M059J (cell line): ENCODE data around the gene ZNF628. TPM values are rescaled to one million over a fixed set of nuclear protein-coding genes. Genes with fewer than 3 reads are reported as not detected.

ENCODE experiments used
- DNase-seq: peaks from one replicate; pipeline ENCODE4 v3.0.0-alpha.2; 2012; ENCODE audit warnings: low read depth
- total RNA-seq: library from RNA; depleted of rRNA; stranded (reverse); fragments of >200 nt; shearing (Covaris generic); gene quantifications from 2 replicates; pipeline ENCODE4 v1.2.3, GENCODE V29; 2014

The ZNF628 gene
- total RNA-seq, 1 experiment from 2014 or later: 8.8 TPM

DNA sequence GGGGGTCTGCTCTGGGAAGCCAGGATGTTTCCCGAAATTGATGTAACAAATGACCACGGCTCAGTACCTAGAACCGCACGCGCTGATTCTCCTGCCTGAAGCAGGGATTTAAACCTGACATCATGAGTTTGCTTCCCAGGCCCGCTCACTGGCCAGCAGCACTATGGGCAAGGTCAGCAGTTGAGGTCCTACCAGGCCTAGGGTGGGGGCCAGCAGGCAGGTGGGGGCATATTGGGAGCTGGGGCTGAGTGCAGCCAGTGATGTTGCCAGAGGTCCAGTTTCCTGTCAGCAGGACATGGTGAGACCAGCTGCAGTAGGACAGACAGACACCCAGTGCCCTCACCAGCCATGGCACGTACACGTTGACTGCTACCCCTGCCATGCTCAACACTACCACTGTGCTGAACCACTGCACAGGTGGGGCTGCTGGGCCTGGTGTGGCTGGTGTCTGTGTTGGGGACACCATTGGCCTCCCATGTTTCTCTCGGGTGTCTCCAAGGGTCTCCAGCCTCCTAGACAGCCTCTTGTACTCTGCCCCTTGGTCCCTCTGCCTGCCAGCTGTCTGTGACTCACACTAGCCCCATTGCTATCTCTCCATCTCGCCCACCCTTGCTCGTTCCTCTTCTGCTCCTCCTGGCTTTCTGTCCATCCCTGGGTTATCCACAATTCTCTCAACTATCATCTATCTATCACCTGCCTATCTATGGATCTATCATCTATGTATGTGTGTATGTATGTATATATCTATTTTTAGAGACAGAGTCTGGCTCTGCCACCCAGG, 10.8 kb upstream of the ZNF628 start:
- DNase-seq: no peak

DNA sequence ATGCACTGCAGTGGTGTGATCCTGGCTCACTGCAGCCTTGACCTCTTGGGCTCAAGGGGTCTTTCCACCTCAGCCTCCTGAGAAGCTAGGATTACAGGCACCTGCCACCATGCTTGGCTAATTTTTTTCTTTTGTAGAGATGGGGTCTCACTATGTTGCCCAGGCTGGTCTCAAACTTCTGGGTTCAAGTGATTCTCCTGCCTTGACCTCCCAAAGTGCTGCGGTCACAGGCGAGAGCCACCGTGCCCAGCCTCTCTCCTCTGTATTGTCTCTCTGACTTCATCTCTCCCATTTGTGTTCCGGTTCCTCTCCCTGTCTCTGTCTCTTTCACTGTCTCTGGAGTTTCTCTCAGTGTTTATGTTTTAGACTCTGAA, 10.2 kb upstream of the ZNF628 start:
- no peak for DNase-seq

DNA sequence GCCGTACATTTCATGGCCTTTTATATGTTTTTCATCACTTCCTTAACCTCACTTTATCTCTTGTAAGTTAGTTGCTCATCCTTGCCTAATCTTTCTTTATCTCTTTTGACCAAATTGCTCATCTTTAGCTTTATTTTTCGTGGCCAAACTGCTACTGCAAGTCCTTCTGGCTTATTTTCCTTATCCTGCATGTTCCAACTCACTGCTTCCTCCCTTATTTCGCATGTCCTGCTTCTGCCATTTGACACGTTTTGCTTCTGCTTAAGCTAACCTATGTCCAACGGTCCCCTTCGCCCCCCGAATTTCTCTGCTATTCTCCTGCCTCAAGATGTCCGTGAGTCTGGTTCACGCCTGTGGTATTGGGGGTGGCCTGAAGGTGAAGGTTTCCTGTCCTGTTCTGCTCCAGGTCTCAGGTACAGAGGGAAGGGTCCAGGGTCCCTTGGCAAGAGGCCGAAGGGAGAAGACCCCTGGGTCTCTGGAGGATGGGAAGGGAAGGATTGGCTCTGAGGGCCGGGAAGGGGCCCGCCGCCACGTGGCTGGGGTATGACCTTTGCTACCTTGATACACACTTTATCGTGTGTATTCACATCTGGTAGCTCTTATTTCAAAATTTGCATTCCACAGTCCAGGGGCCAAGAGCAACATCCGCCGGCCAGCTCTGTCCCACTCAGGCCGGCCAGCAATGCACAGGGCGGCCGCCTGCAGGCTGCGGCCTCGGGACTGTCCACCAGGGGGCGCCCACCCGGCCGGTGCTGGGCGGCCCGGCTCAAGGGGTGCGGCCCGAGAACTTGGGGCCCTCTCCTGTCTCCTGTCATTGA, 9.0 kb upstream of the ZNF628 start:
- DNase-seq: peak; percentile 58

DNA sequence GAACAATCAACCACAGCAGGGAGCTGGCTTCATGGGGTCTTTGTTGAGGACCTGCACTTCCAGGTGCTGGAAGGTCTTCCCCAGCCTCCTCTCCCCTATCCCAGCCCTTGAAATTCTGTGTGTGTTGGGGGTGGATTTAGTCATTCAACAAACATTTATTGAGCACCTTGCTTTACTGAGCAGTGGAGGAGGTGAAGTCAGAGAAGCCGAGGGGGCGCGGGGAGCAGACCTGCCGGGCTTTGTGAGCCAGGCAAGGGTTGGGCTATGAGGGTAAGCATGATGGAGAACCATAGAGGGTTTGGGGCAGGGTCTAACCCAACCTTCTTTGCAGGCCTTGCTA, 8.4 kb upstream of the ZNF628 start:
- DNase-seq: no peak

DNA sequence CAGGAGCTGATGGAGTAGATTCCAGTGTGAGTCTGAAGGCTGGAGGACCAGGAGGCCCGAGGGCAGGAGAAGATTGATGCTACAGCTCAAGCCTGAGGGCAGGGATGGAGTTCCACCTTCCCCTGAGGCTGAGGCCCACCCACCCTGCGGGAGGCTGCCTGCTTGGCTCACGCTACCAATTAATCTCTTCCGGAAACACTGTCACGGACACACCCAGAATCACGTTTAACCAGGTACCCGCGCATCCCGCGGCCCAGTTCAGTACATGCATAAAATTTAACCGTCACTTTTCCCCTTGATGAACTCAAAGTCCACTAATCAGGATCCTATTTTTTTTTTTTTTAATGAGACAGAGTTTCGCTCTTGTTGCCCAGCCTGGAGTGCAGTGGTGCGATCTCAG, 5.2 kb upstream of the ZNF628 start:
- DNase-seq: no peak

DNA sequence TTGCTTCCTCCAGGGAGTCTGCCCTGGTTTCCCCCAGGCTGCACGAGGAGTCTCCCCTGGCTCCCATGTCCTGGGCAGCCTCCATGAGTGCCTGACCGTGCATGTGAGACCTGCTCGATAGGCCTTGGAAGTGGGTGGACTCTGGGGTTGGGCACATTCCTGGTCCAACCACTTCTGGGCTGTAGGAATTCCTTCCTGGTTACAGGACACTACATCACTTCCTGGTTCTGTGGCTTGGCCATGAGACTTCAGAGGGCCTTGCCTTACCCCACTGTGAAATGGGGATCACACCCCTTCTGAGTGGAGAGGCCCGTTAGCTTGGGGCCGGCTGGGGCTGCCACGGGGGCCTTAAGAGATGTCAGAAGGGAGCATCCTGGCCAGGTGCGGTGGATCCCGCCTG, 4.0 kb upstream of the ZNF628 start:
- peak; percentile 89 for DNase-seq

DNA sequence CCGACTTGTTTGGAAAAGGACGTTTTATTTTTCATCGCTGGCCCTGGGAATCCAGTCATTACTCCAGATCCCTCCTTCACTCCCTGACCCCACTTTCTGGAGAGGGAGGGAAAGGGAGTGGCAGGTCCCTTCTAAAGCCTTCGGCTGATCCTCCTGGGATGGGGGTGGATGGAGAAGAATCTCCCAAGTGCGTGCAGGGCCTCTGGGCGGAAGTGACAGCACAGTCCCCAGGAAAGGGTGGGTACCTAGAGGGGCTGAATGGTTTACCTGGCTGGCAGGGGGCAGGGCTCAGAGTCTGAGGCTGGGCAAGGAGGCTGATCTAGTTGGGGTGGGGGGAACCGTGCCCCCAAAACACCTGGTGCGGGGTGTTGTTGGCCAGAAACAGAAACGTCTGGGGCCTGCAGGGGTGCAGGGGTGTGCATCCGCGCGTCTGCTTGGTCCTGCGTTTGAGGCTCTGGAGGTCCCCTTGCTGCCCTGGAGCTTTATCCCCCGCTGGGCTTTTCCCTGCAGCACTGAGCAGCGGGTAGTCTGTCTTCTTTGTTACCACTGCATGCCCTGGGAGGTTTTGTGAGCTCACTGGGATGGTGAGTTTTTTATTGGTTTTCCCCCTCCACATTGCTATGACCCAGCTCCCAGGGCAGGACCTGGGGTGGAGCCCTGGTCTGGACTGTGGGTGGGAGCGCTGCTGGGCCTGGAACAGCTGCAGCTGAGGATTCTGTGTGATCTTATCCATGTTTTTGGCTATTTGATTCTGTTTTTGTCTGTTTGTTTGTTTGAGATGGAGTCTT, 3.0 kb upstream of the ZNF628 start:
- DNase-seq: peak; percentile 86

DNA sequence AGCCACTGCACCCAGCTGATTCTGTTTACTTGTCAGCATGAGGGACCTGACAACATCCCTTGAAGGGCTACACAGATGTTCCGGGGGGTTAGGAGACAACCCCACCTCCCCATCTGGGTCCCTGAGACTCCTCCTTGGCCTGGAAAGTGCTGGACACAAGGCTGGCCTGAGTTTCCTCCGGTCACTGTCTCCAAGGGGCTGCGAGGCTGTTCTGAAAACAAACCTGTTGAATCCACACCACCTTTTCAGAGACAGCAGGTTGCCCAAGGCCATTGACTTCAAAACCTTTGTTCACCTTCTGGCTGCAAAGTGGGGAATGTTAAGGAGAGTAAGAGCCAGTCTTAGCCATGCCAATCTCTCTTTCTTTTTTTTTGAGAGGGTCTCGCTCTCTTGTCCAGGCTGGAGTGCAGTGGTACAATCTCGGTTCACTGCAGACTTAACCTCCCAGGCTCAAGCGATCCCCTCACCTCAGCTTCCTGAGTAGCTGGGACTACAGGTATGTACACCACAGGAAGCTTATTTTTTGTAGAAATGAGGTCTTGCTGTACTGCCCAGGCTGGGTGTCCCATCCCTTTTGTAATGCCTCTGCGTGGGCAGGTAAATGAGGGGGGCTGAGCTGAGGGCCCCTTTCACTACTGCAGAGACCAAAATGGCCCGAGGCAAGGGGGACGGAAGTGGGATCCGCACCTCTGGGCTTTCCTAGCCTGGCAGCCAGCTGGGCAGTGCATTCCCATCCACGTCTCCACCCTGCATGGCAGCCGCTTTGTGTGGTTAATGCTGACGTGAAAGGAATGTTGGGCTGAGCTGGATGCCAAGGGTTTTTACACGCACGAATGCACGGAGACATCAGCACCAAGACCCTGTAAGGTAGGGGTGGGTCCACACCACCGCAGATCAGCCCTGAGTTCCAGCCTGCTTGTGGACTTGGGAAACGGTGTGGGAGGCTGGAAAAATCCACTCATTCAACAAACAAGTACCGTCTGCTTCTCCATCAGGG, 1.9 kb upstream of the ZNF628 start:
- peak; percentile 96 for DNase-seq

DNA sequence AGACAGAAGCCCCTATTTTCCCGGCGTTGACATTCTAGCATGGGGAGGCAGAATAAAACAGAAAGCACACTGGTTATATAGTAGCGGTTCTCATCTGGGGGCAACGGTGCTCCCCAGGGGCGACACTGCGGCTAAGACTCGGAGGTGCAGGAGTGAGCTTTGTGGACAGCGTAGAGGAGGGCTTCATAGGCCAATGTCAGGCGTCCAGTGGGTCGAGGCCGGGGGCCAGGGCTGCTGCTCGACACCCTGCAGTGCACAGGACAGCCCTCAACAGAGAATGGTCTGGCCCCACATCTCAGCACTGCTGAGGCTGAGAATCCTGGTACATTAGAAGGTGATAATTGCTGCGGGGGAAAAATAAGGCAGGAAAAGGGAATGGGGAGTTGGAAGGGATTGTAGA, 1.5 kb downstream of the ZNF628 start:
- no peak for DNase-seq

DNA sequence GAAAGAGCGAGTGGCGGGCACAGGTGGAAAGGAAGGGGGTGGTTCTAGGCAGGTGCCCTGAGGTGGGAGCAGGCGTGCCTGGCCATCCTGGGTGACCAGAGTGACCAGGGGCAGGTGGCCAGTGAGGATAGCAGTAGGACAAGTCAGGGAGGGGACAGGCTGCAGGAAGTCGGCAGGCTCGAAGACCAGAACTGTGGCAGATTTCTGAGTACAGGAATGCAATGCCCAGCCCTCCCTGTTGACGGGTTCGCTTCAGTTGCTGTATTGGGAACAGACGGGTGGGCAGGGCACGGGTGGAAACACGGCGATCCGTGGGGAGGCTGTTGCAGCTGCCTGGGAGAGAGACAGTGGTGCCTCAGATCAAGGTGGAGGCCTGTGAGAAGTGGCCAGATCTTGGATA, 1.9 kb downstream of the ZNF628 start:
- no peak for DNase-seq

DNA sequence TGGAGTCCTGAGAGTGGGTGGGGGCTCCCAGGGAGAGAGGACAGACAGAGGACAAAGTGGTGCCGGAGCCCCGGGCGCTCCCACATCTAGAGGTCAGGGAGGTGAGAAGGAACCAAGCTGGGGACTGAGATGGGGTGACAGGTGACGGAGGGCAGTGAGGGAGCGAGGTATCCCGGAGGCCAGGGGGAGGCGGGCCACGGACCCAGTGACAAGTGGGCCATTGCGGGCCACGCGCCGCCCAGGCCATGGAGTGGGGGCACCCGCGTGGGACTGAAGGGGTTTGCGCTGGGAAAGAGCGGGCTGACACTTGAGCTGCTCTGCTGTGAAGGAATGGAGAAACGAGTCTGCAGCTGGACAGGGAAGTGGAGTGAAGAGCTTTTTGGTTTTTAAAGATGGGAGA, 2.6 kb downstream of the ZNF628 start:
- no peak for DNase-seq

DNA sequence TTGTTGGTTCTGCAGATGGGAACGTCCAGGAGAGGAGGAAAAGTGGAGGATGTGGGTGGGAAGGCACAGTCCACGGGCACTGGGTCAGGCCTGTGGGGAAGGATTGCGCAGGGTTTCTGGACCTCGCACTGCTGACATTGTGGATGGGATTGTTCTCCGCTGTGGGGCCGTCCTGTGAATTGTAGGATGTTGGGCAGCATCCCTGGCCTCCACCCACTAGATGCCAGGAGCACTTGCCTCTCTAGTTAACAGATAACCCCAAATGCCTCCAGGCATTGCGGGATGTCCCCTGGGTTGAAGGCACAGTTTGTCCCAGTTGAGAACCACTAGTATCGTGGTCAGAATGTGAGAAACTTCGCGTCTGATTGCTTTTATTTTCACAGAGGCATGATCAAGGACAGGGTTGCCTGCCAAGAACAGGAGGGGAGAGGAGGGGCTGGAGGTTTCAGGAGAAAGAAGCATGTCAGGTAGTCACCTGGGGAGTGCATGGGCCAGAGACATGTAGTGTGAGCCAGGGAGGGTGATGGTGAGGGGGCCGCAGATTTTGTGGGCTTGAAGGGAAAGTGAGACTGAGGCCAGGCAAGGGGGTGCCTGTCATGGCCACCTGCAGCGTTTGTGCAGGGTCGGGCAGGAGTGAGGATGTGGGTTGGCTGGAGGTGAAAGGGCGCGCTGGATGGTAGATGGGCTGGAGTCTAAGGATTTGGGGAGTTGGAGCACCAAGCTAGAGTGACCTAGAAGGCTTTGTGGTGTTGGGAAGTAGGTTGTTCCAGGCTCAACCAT, 3.2 kb downstream of the ZNF628 start:
- DNase-seq: no peak

DNA sequence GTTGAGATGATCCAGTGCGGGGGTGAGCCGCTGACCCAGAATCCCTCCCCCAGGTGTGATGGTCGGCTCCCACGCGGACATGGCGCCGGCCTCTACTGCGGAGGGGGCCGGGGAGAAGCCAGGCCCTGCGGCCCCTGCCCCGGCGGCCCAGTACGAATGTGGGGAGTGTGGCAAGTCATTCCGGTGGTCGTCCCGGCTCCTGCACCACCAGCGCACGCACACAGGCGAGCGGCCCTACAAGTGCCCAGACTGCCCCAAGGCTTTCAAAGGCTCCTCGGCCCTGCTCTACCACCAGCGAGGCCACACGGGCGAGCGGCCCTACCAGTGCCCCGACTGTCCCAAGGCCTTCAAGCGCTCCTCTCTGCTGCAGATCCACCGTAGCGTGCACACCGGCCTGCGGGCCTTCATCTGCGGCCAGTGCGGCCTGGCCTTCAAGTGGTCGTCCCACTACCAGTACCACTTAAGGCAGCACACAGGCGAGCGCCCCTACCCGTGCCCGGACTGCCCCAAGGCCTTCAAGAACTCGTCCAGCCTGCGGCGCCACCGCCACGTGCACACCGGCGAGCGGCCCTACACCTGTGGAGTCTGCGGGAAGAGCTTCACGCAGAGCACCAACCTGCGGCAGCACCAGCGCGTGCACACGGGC, 4.9 kb downstream of the ZNF628 start:
- DNase-seq: no peak

DNA sequence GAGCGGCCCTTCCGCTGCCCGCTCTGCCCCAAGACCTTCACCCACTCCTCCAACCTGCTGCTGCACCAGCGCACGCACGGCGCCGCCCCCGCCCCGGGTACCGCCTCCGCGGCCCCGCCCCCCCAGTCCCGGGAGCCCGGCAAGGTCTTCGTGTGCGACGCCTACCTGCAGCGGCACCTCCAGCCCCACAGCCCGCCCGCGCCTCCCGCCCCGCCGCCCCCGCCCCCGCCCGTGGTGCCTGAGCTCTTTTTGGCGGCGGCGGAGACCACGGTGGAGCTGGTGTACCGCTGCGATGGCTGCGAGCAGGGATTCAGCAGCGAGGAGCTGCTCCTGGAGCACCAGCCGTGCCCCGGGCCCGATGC, 5.4 kb downstream of the ZNF628 start:
- no peak for DNase-seq

DNA sequence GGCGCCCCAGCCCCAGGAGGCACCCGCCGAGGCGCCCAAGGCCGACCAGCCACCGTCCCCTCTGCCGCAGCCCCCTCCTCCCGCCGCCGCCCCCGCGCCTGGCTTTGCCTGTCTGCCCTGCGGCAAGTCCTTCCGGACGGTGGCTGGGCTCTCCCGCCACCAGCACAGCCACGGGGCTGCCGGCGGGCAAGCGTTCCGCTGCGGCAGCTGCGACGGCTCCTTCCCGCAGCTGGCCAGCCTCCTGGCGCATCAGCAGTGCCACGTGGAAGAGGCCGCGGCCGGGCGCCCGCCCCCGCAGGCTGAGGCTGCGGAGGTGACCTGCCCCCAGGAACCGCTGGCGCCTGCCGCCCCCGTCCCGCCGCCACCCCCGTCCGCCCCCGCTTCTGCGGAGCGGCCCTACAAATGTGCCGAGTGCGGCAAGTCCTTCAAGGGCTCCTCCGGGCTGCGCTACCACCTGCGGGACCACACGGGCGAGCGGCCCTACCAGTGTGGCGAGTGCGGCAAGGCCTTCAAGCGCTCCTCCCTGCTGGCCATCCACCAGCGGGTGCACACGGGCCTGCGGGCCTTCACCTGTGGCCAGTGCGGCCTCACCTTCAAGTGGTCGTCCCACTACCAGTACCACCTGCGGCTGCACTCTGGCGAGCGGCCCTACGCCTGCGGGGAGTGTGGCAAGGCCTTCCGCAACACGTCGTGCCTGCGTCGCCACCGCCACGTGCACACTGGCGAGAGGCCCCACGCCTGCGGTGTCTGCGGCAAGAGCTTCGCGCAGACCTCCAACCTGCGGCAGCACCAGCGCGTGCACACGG, 5.9 kb downstream of the ZNF628 start:
- no peak for DNase-seq

DNA sequence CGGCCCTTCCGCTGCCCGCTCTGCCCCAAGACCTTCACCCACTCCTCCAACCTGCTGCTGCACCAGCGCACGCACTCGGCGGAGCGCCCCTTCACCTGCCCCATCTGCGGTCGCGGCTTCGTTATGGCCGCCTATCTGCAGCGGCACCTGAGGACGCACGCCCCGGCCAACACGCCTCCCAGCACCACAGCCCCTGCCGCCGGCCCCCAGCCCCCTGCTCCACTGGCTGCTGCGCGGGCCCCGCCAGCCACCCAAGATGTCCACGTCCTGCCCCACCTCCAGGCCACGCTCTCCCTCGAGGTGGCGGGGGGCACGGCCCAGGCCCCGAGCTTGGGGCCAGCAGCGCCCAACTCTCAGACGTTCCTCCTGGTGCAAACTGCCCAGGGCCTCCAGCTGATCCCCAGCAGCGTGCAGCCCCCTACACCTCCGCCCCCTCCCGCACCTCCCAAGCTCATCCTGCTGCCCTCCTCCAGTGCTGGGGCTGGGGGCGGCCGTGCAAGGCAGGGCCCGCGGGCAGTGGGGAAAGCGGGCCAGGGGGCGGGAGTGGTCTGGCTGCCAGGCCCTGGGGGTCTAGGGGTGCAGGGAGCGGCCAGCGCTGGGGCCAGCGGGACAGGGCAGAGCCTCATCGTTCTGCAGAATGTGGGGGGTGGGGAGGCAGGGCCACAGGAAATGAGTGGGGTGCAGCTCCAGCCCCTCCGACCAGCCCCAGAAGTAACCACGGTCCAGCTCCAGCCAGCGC, 6.7 kb downstream of the ZNF628 start:
- DNase-seq: no peak

DNA sequence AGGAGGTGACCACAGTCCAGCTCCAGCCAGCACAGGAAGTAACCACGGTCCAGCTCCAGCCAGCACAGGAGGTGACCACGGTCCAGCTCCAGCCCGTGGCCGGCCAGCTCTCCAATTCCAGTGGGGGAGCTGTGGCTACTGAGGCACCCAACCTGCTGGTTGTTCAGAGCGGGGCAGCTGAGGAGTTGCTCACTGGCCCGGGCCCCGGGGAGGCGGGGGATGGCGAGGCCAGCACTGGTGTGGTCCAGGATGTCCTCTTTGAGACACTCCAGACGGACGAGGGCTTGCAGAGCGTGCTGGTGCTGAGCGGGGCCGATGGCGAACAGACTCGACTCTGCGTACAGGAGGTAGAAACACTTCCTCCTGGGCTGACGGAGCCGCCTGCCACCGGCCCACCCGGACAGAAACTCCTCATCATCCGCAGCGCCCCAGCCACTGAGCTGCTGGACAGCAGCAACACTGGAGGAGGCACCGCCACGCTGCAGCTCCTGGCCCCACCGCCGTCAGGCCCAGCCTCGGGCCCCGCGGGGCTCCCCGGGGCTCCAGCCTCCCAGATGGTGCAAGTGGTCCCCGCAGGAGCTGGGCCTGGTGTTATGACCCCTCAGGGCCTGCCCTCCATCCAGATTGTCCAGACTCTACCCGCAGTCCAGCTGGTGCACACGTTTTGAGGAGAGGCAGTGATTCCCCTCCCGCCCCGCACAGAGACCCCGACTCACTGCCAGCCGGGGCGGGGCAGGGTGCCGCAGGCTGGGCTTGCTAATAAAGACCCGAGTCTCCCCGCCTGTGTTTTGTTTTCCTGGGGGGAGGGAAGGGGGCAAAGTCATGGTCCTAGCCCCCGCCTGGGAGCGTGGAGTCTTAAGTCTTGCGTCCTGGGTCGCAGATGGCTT, 7.5 kb downstream of the ZNF628 start:
- DNase-seq: no peak
